Measurements from ENCODE around the gene ZBTB47.

Gene ZBTB47

DNA sequence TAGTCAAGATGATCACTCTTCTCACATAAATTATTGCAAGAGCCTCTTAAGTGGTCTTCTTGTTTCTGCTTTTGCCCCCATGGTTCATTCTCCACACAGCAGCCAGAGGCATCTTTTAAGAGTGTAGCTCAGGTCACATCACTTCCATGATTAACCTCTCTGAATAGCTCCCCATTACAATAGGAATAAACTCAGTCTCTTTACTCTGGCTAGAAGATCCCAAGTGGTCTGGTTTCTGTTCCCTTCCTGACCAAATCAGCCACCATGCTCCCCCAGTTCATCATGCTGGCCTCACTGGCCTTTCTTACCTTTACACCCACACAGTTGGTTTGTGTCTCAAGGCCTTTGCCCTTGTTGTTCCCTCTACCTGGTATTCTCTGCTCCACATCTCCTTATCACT, 40.9 kb downstream of the ZBTB47 start:
- H3K79me2 ChIP-seq (ENCODE audit: insufficient read depth, low read length), result no peaks in the 10 kb centered on the region
- H4K20me1 ChIP-seq (ENCODE audit: insufficient read depth, low read length, poor library complexity, severe bottlenecking), result no peaks in the 10 kb centered on the region
- H3K9me3 ChIP-seq (ENCODE audit: insufficient read depth, low read depth, low read length), result no peaks in the 10 kb centered on the region
- H3K4me1 ChIP-seq (ENCODE audit: insufficient read depth, low read length, poor library complexity, severe bottlenecking), result no peaks in the 10 kb centered on the region
- H3K4me3 ChIP-seq (ENCODE audit: low read length, poor library complexity, severe bottlenecking), result no peak overlapping the region
- no peaks in the 10 kb centered on the region for H3K27me3 ChIP-seq (ENCODE audit: insufficient read depth, low read length, poor library complexity, severe bottlenecking)
- H3K4me2 ChIP-seq (ENCODE audit: low read depth, low read length, poor library complexity, severe bottlenecking), result no peak overlapping the region
- no peak for TF ChIP-seq EZH2phosphoT487 (IDR thresholded peaks at IDR 0.05; ENCODE audit: borderline replicate concordance)
- no peak for TF ChIP-seq CTCF (conservative IDR thresholded peaks at IDR 0.05; ENCODE audit: low read length)
- no peaks in the 10 kb centered on the region for H3K9me2 ChIP-seq (replicated peaks; ENCODE audit: low read depth, low read length)
- H3K36me3 ChIP-seq (ENCODE audit: insufficient read depth, low read length), result no peaks in the 10 kb centered on the region
- H2AFZ ChIP-seq (ENCODE audit: low read length), result no peak overlapping the region
- H3F3A ChIP-seq (ENCODE audit: low read depth), result no peaks in the 10 kb centered on the region
- no peak overlapping the region for H3K9ac ChIP-seq (ENCODE audit: low read depth, low read length, poor library complexity, severe bottlenecking)

GRCh38 chr3:42696356-42697288, 43.1 kb downstream of the ZBTB47 start:
- H3K9me2 ChIP-seq (replicated peaks; ENCODE audit: low read depth, low read length), result no peaks in the 10 kb centered on the region
- H3F3A ChIP-seq (ENCODE audit: low read depth), result no peaks in the 10 kb centered on the region
- H3K4me3 ChIP-seq (ENCODE audit: low read length, poor library complexity, severe bottlenecking), result no peak overlapping the region
- H3K4me2 ChIP-seq (ENCODE audit: low read depth, low read length, poor library complexity, severe bottlenecking), result no peak overlapping the region
- H4K20me1 ChIP-seq (ENCODE audit: insufficient read depth, low read length, poor library complexity, severe bottlenecking), result no peaks in the 10 kb centered on the region
- H2AFZ ChIP-seq (ENCODE audit: low read length), result no peak overlapping the region
- no peaks in the 10 kb centered on the region for H3K4me1 ChIP-seq (ENCODE audit: insufficient read depth, low read length, poor library complexity, severe bottlenecking)
- H3K79me2 ChIP-seq (ENCODE audit: insufficient read depth, low read length), result no peaks in the 10 kb centered on the region
- no peak overlapping the region for H3K9ac ChIP-seq (ENCODE audit: low read depth, low read length, poor library complexity, severe bottlenecking)
- H3K27me3 ChIP-seq (ENCODE audit: insufficient read depth, low read length, poor library complexity, severe bottlenecking), result no peaks in the 10 kb centered on the region
- H3K9me3 ChIP-seq (ENCODE audit: insufficient read depth, low read depth, low read length), result no peaks in the 10 kb centered on the region
- no peaks in the 10 kb centered on the region for H3K36me3 ChIP-seq (ENCODE audit: insufficient read depth, low read length)
- TF ChIP-seq EZH2phosphoT487 (IDR thresholded peaks at IDR 0.05; ENCODE audit: borderline replicate concordance) (no peak), CTCF (conservative IDR thresholded peaks at IDR 0.05; ENCODE audit: low read length) (no peak)

DNA sequence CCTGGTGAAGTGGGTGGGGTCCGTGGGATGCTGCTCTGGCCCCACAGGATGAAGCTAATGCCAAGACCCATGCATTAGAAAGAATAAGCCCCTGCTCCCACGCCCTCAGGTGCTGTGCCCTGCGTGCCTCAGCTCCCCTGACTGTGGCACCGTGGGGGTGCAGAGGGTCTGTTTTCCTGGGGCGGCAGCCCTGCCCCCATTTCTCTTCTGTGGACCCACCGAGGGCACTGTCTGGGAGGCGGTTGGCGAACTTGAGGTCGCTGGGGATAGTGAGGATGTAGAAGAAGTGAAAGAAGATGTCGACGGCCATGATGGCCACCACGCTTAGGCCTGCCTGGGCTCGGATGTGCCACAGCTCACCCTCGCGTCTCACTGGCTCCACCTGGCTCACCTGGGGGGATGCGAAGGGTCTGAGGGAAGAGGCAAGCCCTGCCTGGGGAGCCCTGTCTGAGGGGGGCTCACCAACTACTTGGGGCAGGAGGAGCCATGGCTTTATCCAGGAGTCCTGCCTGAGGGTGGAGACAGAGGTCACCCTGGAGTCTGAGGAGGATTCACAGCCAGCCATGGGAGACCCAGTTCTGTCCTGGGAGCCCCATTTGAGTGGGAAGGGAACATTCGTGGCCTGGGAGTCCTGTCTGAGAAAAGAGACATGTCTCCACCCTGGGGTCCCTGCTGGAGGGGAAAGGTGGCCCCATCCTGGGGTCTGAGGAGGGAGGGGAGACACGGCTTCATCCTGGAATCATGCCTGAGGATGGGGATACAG, 44.0 kb downstream of the ZBTB47 start:
- H3K9me2 ChIP-seq (replicated peaks; ENCODE audit: low read depth, low read length), result no peaks in the 10 kb centered on the region
- H3K79me2 ChIP-seq (ENCODE audit: insufficient read depth, low read length), result no peaks in the 10 kb centered on the region
- no peak overlapping the region for H3K9ac ChIP-seq (ENCODE audit: low read depth, low read length, poor library complexity, severe bottlenecking)
- H2AFZ ChIP-seq (ENCODE audit: low read length), result no peak overlapping the region
- no peaks in the 10 kb centered on the region for H3F3A ChIP-seq (ENCODE audit: low read depth)
- no peak for TF ChIP-seq EZH2phosphoT487 (IDR thresholded peaks at IDR 0.05; ENCODE audit: borderline replicate concordance)
- no peak overlapping the region for H3K4me2 ChIP-seq (ENCODE audit: low read depth, low read length, poor library complexity, severe bottlenecking)
- no peaks in the 10 kb centered on the region for H4K20me1 ChIP-seq (ENCODE audit: insufficient read depth, low read length, poor library complexity, severe bottlenecking)
- no peak overlapping the region for H3K4me3 ChIP-seq (ENCODE audit: low read length, poor library complexity, severe bottlenecking)
- H3K36me3 ChIP-seq (ENCODE audit: insufficient read depth, low read length), result no peaks in the 10 kb centered on the region
- H3K27me3 ChIP-seq (ENCODE audit: insufficient read depth, low read length, poor library complexity, severe bottlenecking), result no peaks in the 10 kb centered on the region
- no peaks in the 10 kb centered on the region for H3K9me3 ChIP-seq (ENCODE audit: insufficient read depth, low read depth, low read length)
- H3K4me1 ChIP-seq (ENCODE audit: insufficient read depth, low read length, poor library complexity, severe bottlenecking), result no peaks in the 10 kb centered on the region

Measured in Loucy (cell line).